ENCODE data around the gene WNT10A.

GRCh38 chr2:218876562-218877219 is 4.0 kb upstream of the WNT10A start:
- peak; percentile 84 for TF ChIP-seq CTCF (tag by site-specific recombination; IDR thresholded peaks at IDR 0.05)
- no peak for TF ChIP-seq REST (tag by site-specific recombination; IDR thresholded peaks at IDR 0.05)
